GM23338 (cell line): ENCODE results near the gene MRGPRF. TPM values are rescaled to one million over a fixed set of nuclear protein-coding genes. Genes with fewer than 3 reads are reported as not detected.

Experiments
- ATAC-seq: fragments of 200-7000 bp; cut with Tn5 transposase; 3 replicates; pipeline ENCODE4 v1.9.1; 2020
- DNase-seq: peaks from one replicate; pipeline ENCODE4 v3.0.0-alpha.2; 2015; ENCODE audit warnings: low spot score
- H2AFZ ChIP-seq: fragments of 200-600 bp; sonication (generic); 2 replicates; pipeline ENCODE4 v1.8.0; 2016; ENCODE audit warnings: antibody characterized with exemption, mild to moderate bottlenecking, moderate library complexity
- H3F3A ChIP-seq: fragments of 200-600 bp; sonication (generic); replicated peaks from 2 replicates; pipeline ENCODE4 v1.8.0; 2017; ENCODE audit warnings: antibody characterized with exemption, mixed run types, low read depth
- H3K27ac ChIP-seq: fragments of 200-600 bp; sonication (generic); 2 replicates; pipeline ENCODE4 v1.6.1; 2016; ENCODE audit warnings: low read depth
- H3K27me3 ChIP-seq: fragments of 200-600 bp; sonication (generic); 2 replicates; pipeline ENCODE4 v1.8.0; 2016; ENCODE audit warnings: mild to moderate bottlenecking, mixed run types, moderate library complexity; ENCODE audit not compliant: insufficient read depth
- H3K36me3 ChIP-seq: fragments of 200-600 bp; sonication (generic); 2 replicates; pipeline ENCODE4 v1.8.0; 2016; ENCODE audit warnings: mild to moderate bottlenecking; ENCODE audit not compliant: insufficient read depth
- H3K4me1 ChIP-seq: fragments of 200-600 bp; sonication (generic); 2 replicates; pipeline ENCODE4 v1.8.0; 2016; ENCODE audit warnings: mild to moderate bottlenecking, moderate library complexity; ENCODE audit not compliant: insufficient read depth
- H3K4me2 ChIP-seq: fragments of 200-600 bp; sonication (generic); 2 replicates; pipeline ENCODE4 v1.7.1; 2017; ENCODE audit warnings: mixed run types
- H3K4me3 ChIP-seq: fragments of 200-600 bp; sonication (generic); 2 replicates; pipeline ENCODE4 v1.6.1; 2016; ENCODE audit warnings: mixed run types
- H3K79me2 ChIP-seq: fragments of 200-600 bp; sonication (generic); replicated peaks from 2 replicates; pipeline ENCODE4 v1.8.0; 2017; ENCODE audit warnings: mild to moderate bottlenecking; ENCODE audit not compliant: insufficient read depth
- H3K9me2 ChIP-seq: fragments of 200-600 bp; sonication (generic); 2 replicates; pipeline ENCODE4 v1.8.0; 2017; ENCODE audit not compliant: insufficient read depth
- H4K20me1 ChIP-seq: fragments of 200-600 bp; sonication (generic); replicated peaks from 2 replicates; pipeline ENCODE4 v1.8.0; 2017; ENCODE audit warnings: mild to moderate bottlenecking; ENCODE audit not compliant: insufficient read depth
- H3K27ac Mint-ChIP-seq: 2 replicates; pipeline ENCODE4 v1.8.0; 2020; ENCODE audit warnings: inconsistent platforms, mild to moderate bottlenecking, moderate library complexity, mixed read lengths
- H3K27me3 Mint-ChIP-seq: 3 replicates; pipeline ENCODE4 v1.8.0; 2022; ENCODE audit warnings: low read depth, mild to moderate bottlenecking, moderate library complexity, mixed read lengths, inconsistent platforms; ENCODE audit not compliant: insufficient read depth, poor library complexity
- H3K36me3 Mint-ChIP-seq: 3 replicates; pipeline ENCODE4 v1.8.0; 2021; ENCODE audit warnings: low read depth, mild to moderate bottlenecking, inconsistent platforms, moderate library complexity, mixed read lengths
- H3K4me1 Mint-ChIP-seq: 3 replicates; pipeline ENCODE4 v1.8.0; 2020; ENCODE audit warnings: mild to moderate bottlenecking, inconsistent platforms, mixed read lengths
- H3K4me3 Mint-ChIP-seq: 3 replicates; pipeline ENCODE4 v1.8.0; 2021; ENCODE audit warnings: moderate library complexity, mild to moderate bottlenecking, inconsistent platforms, mixed read lengths
- H3K9me3 Mint-ChIP-seq: 3 replicates; pipeline ENCODE4 v1.8.0; 2020; ENCODE audit warnings: moderate library complexity, mild to moderate bottlenecking, inconsistent platforms, mixed read lengths
- JUNB ChIP-seq: IDR thresholded peaks from one replicate; pipeline ENCODE4 v1.6.1; 2016; ENCODE audit warnings: antibody characterized with exemption; ENCODE audit not compliant: unreplicated experiment
- NANOG ChIP-seq: IDR thresholded peaks from 2 replicates; pipeline ENCODE4 v1.6.1; 2016; ENCODE audit warnings: antibody characterized with exemption, borderline replicate concordance
- STAT1 ChIP-seq: IDR thresholded peaks from one replicate; pipeline ENCODE4 v1.6.1; 2016; ENCODE audit warnings: antibody characterized with exemption; ENCODE audit not compliant: unreplicated experiment
- ZNF114 ChIP-seq: fragments of 250-450 bp; sonication (Bioruptor Pico); IDR thresholded peaks from 2 replicates; pipeline ENCODE4 v1.5.0; 2020; ENCODE audit warnings: mild to moderate bottlenecking, moderate library complexity
- ZNF331 ChIP-seq: fragments of 250-450 bp; sonication (Bioruptor Pico); IDR thresholded peaks from 2 replicates; pipeline ENCODE4 v1.5.0; 2020; ENCODE audit warnings: low read depth, mild to moderate bottlenecking, moderate library complexity
- ZNF462 ChIP-seq: fragments of 250-450 bp; sonication (Bioruptor Pico); IDR thresholded peaks from 2 replicates; pipeline ENCODE4 v1.5.0; 2020; ENCODE audit warnings: mild to moderate bottlenecking, moderate library complexity
- polyA plus RNA-seq: library from polyadenylated mRNA; unstranded; fragments of >200 nt; fragmentation: Nextera tagmentation; extraction: Ambion mirVana; gene quantifications from 2 replicates; pipeline ENCODE4 v1.2.1, GENCODE V29; 2016
- total RNA-seq: library from RNA; depleted of rRNA; stranded (reverse); fragments of >200 nt; shearing (Covaris generic); gene quantifications from 2 replicates; pipeline ENCODE4 v1.2.3, GENCODE V29; 2014
- TF ChIP-seq, protein P1 (sequence below): IDR thresholded peaks from one replicate; pipeline ENCODE4 v1.6.1; 2018; ENCODE audit warnings: antibody characterized with exemption; ENCODE audit not compliant: unreplicated experiment
- TF ChIP-seq, protein P2 (sequence below), 2 experiments: fragments of 200-600 bp in 1 of 2; sonication (generic) in 1 of 2; conservative IDR thresholded peaks; 2 replicates each; pipeline versions ENCODE4 v1.5.1 to v1.6.1; 2016 to 2017; ENCODE audit warnings: antibody characterized with exemption in 2 of 2, low read depth in 2 of 2, mild to moderate bottlenecking in 2 of 2, moderate library complexity in 1 of 2
- TF ChIP-seq, protein P3 (sequence below): IDR thresholded peaks from 2 replicates; pipeline ENCODE4 v1.6.1; 2016; ENCODE audit warnings: antibody characterized with exemption

MRGPRF gene
- total and polyA plus RNA-seq, 2 experiments from 2014 or later = 3.3 to 9.0 TPM

DNA sequence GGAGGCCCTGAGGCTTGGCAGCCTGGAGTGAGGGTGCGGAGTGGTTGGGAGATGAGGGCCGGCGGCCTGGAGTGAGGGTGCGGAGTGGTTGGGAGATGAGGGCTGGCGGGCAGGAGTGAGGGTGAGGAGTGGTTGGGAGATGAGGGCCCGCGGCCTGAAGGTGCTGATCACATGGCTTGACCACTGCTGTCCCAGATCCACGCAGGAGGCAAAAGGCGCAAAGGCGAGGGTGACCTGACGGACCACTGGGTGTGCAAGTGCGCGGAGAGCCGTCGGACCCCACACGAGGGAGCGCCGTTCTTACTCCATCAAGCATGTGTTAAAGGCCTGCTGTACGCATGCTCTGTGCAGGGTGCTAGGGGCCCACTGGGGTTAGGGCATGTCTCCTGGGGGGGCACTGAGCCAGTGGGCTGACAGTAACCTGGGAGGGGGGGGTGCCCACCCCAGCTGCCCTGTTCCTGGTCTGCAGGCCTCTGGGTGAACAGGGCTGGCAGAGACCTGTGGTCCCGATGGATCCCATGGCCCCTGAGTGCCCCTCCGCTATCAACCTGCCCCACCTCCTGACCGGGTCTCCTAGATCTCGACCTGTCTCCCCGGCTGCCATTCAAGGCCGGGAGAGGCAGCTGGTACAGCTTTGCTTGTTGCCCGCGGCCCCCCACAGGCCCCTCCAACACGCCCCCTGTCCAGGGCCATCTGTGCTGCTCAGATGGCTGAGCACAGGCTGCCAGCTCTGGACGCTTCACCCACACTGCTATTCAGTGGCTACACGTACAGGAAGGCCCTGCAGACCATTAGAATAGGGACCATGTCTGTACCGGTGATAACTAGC lies 53.4 kb downstream of the MRGPRF start (continued):
- TF ChIP-seq ZNF462 (CRISPR knock-in tag) = no peak

DNA sequence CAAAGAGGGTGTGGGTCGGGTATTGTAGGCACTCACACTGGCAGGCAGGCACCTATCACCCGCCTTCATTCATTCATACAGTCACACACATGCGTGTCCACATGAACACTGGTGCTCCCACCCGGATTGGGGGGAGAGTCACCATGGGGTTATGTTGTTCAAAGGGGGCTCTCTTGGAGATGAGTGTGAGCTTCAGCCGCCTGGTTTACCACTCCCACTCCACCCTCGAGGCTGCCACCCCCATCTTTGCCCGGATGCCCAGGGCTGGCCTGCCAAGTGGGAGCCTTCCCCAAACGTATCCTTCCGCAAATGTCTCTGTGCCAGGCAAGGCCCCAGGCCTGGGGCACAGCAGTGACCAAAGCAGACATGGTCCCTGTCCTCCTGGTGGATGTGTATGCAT lies 54.8 kb downstream of the MRGPRF start:
- H3K4me3 Mint-ChIP-seq = no peak overlapping the region
- no peaks in the 10 kb centered on the region for H3K9me2 ChIP-seq
- ATAC-seq = no peak
- TF ChIP-seq NANOG = no peak
- TF ChIP-seq, protein P1, sequence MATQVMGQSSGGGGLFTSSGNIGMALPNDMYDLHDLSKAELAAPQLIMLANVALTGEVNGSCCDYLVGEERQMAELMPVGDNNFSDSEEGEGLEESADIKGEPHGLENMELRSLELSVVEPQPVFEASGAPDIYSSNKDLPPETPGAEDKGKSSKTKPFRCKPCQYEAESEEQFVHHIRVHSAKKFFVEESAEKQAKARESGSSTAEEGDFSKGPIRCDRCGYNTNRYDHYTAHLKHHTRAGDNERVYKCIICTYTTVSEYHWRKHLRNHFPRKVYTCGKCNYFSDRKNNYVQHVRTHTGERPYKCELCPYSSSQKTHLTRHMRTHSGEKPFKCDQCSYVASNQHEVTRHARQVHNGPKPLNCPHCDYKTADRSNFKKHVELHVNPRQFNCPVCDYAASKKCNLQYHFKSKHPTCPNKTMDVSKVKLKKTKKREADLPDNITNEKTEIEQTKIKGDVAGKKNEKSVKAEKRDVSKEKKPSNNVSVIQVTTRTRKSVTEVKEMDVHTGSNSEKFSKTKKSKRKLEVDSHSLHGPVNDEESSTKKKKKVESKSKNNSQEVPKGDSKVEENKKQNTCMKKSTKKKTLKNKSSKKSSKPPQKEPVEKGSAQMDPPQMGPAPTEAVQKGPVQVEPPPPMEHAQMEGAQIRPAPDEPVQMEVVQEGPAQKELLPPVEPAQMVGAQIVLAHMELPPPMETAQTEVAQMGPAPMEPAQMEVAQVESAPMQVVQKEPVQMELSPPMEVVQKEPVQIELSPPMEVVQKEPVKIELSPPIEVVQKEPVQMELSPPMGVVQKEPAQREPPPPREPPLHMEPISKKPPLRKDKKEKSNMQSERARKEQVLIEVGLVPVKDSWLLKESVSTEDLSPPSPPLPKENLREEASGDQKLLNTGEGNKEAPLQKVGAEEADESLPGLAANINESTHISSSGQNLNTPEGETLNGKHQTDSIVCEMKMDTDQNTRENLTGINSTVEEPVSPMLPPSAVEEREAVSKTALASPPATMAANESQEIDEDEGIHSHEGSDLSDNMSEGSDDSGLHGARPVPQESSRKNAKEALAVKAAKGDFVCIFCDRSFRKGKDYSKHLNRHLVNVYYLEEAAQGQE = no peak
- TF ChIP-seq ZNF331 (CRISPR knock-in tag) = no peak
- TF ChIP-seq, protein P2, sequence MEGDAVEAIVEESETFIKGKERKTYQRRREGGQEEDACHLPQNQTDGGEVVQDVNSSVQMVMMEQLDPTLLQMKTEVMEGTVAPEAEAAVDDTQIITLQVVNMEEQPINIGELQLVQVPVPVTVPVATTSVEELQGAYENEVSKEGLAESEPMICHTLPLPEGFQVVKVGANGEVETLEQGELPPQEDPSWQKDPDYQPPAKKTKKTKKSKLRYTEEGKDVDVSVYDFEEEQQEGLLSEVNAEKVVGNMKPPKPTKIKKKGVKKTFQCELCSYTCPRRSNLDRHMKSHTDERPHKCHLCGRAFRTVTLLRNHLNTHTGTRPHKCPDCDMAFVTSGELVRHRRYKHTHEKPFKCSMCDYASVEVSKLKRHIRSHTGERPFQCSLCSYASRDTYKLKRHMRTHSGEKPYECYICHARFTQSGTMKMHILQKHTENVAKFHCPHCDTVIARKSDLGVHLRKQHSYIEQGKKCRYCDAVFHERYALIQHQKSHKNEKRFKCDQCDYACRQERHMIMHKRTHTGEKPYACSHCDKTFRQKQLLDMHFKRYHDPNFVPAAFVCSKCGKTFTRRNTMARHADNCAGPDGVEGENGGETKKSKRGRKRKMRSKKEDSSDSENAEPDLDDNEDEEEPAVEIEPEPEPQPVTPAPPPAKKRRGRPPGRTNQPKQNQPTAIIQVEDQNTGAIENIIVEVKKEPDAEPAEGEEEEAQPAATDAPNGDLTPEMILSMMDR (conservative IDR thresholded peaks at IDR 0.05; ENCODE audit: low read depth in 2 of 2) = no peak
- TF ChIP-seq STAT1 = no peak
- TF ChIP-seq ZNF114 (CRISPR knock-in tag) = no peak
- TF ChIP-seq, protein P3, sequence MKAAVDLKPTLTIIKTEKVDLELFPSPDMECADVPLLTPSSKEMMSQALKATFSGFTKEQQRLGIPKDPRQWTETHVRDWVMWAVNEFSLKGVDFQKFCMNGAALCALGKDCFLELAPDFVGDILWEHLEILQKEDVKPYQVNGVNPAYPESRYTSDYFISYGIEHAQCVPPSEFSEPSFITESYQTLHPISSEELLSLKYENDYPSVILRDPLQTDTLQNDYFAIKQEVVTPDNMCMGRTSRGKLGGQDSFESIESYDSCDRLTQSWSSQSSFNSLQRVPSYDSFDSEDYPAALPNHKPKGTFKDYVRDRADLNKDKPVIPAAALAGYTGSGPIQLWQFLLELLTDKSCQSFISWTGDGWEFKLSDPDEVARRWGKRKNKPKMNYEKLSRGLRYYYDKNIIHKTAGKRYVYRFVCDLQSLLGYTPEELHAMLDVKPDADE = no peak
- no peak for TF ChIP-seq JUNB

More for the DNA sequence above, 54.8 kb downstream of the MRGPRF start:
- Mint-ChIP-seq H3K27me3 (peaks cover 7% of the 10 kb centered on the region), H3K36me3 (no peaks in the 10 kb centered on the region), H3K27ac (no peak overlapping the region), H3K9me3 (no peaks in the 10 kb centered on the region), H3K4me1 (peaks cover 12% of the 10 kb centered on the region; the same call in 2 of the 3 replicates)
- H3K27me3 ChIP-seq = no peaks in the 10 kb centered on the region
- no peak overlapping the region for H2AFZ ChIP-seq
- no peak for DNase-seq
- no peak overlapping the region for H3K4me3 ChIP-seq
- no peaks in the 10 kb centered on the region for H3F3A ChIP-seq
- H3K4me1 ChIP-seq = peaks cover 7% of the 10 kb centered on the region; the same call in 1 of the 2 replicates
- H3K27ac ChIP-seq = no peak overlapping the region
- H3K79me2 ChIP-seq = no peaks in the 10 kb centered on the region
- no peaks in the 10 kb centered on the region for H4K20me1 ChIP-seq
- no peaks in the 10 kb centered on the region for H3K36me3 ChIP-seq
- no peak overlapping the region for H3K4me2 ChIP-seq
